HL-60 (cell line): Measurements from ENCODE around the gene GNL3.

Experiments
- DNase-seq, 2 experiments: peaks; one replicate each; pipeline ENCODE4 v3.0.0-alpha.2; 2010 to 2020; ENCODE audit warnings: low read depth in 1 of 2, low spot score in 1 of 2
- H3K27ac ChIP-seq: fragments of 250-450 bp; sonication (Bioruptor Pico); replicated peaks from 2 replicates; pipeline ENCODE4 v1.5.1; 2020; ENCODE audit warnings: mild to moderate bottlenecking, moderate library complexity
- H3K27me3 ChIP-seq: fragments of 250-450 bp; sonication (Bioruptor Pico); 2 replicates; pipeline ENCODE4 v1.5.1; 2021; ENCODE audit warnings: mild to moderate bottlenecking, moderate library complexity; ENCODE audit not compliant: insufficient read depth, poor library complexity, severe bottlenecking
- H3K4me3 ChIP-seq: replicated peaks from 2 replicates; pipeline ENCODE4 v1.5.1; 2011; ENCODE audit warnings: mild to moderate bottlenecking, control low read depth, low read length; ENCODE audit not compliant: insufficient read depth
- CTCF ChIP-seq: IDR thresholded peaks from one replicate; pipeline ENCODE4 v1.5.1; 2011; ENCODE audit warnings: low read length, control low read depth, inconsistent platforms; ENCODE audit not compliant: insufficient read depth
- GABPA ChIP-seq: IDR thresholded peaks from 2 replicates; pipeline ENCODE4 v1.6.1; 2012; ENCODE audit warnings: low read depth
- POLR2AphosphoS5 ChIP-seq: IDR thresholded peaks from 2 replicates; pipeline ENCODE4 v1.6.1; 2012; ENCODE audit warnings: low read depth
- REST ChIP-seq: IDR thresholded peaks from 2 replicates; pipeline ENCODE4 v1.6.1; 2012; ENCODE audit warnings: low read depth; ENCODE audit not compliant: insufficient replicate concordance
- SPI1 ChIP-seq: IDR thresholded peaks from 2 replicates; pipeline ENCODE4 v1.6.1; 2012; ENCODE audit warnings: low read depth, mild to moderate bottlenecking, borderline replicate concordance

The GNL3 gene

DNA sequence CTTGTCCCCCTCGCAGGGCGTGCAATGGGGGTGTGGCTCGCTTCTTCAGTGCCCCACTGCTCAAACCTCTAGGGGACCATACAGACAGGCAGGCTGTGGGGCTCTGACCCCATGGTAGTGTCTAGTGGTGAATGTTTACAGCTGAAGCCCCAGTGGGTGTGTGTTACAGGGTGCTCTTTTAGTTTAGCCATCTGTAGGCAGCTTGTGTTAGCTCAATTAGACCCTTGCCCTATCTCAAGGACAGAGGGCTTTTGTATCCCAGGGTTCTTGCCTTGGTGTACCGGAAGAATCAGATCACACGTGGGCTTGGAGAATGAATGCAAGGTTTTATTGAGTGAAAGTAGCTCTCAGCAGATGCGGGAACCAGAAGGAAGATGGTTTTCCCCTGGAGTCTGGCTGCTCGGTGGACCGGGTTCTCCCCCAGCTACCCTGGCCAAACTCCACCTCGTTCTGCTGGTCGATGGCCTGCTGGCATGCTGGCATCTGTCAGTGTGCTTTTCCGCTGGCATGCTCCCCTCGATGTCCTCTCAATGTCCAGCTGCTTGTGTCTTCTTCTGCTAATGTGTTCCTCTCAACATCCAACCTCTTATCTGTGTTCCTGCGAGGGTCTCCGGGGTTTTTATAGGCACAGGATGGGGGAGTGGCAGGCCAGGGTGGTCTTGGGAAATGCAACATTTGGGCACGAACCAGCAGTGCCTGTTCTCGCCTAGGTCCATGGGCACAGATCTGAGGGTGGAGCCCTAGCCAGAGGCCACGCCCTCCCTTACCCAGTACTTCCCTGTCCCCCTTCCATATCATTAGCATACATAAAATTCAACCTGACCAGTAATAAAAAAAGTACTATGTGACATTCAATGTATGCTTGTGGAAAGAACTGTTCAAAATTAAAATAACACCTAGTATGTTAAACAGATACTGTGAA is 26.7 kb downstream of the GNL3 start:
- no peaks in the 10 kb centered on the region for H3K27me3 ChIP-seq
- DNase-seq = no peak
- TF ChIP-seq POLR2AphosphoS5 (no peak), CTCF (no peak), GABPA (no peak), SPI1 (no peak), REST (no peak)
- no peak overlapping the region for H3K4me3 ChIP-seq
- H3K27ac ChIP-seq = no peak overlapping the region

DNA sequence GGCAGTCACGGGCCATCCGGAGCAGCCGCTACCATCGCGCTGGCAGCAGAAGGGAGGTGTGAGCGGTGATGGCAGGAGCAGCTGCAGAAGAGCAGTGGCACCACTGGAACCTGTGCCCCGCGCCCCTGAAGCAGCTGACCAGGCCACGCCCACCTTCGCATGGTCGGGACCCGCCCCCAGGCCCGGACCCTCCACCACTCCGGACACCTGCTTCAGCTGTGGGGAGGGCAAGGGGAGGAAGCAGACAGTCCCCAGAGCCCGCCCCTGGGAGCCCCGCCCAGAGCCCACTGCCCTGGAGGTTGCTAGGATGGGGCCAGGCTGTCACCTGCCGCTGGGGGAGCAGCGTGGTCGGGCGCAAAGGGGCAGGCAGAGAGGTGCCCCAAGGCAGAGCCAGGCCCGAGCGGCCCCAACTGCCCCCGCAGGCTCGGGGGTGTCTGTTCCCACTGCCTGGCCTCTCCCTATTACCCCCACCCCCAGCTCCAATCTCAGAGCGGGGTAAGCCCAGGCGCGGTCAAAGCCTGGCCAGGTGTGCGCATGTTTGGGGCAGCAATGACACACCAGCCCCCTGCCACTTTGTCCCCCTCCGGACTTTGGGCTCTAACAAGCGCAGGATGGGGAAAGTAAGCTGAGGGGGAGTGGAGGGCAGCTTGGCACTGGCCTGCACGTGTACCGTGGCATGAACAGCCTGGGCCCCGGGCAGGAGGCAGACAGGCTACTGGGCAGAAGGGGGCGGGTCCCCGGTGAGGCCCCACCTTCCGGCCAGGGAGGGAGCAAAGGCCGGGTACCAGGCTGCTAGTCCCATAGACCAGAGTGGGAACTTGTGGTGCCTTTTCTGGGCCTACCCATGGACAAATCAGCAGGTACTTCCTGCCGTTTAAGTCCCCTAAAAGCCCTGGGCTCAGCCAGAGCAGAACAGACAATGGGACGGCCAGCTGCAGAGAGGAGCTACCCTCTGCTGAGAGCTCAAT is 28.8 kb downstream of the GNL3 start:
- no peak for DNase-seq
- Histone ChIP-seq H3K4me3 (no peak overlapping the region), H3K27me3 (no peaks in the 10 kb centered on the region), H3K27ac (peak overlapping the region; percentile 52; the same call in 1 of the 2 replicates)
- no peak for TF ChIP-seq REST
- no peak for TF ChIP-seq SPI1
- no peak for TF ChIP-seq CTCF
- TF ChIP-seq GABPA = no peak
- TF ChIP-seq POLR2AphosphoS5 = no peak

- H3K4me3 ChIP-seq = no peak overlapping the region
- DNase-seq = peak; percentile 60 to 84
- peak; percentile 95 for TF ChIP-seq SPI1
- TF ChIP-seq POLR2AphosphoS5 = no peak
- no peaks in the 10 kb centered on the region for H3K27me3 ChIP-seq
- H3K27ac ChIP-seq = peak overlapping the region; percentile 52
These were observed 30.0 kb downstream of the GNL3 start for GRCh38 chr3:52715714-52716305.
